Measurements from ENCODE around the gene PLN.

Gene PLN

DNA sequence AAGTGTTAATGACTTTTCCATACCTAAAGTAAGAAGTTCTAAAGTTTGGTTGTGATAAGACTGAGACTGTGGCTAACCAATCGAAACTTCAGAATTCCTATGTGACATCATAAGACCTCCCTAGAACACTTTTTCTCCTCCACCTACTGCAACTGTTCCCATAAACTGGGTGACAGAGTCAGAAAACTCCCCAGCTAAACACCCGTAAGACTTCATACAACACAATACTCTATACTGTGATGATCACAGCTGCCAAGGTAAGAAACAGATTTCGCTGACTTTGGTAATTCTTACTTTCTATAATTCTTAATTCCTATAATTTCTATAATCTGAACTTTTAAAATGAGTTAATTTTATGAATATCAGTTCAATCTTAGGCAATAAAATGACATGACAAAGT, at the start of gene PLN:
TSS of gene PLN (plus strand) at position 161 of the 400 bp plus-strand sequence. CDS start 10,626 bp downstream, outside the sequence.
- DNase-seq (ENCODE audit: low read depth) = no peak

DNA sequence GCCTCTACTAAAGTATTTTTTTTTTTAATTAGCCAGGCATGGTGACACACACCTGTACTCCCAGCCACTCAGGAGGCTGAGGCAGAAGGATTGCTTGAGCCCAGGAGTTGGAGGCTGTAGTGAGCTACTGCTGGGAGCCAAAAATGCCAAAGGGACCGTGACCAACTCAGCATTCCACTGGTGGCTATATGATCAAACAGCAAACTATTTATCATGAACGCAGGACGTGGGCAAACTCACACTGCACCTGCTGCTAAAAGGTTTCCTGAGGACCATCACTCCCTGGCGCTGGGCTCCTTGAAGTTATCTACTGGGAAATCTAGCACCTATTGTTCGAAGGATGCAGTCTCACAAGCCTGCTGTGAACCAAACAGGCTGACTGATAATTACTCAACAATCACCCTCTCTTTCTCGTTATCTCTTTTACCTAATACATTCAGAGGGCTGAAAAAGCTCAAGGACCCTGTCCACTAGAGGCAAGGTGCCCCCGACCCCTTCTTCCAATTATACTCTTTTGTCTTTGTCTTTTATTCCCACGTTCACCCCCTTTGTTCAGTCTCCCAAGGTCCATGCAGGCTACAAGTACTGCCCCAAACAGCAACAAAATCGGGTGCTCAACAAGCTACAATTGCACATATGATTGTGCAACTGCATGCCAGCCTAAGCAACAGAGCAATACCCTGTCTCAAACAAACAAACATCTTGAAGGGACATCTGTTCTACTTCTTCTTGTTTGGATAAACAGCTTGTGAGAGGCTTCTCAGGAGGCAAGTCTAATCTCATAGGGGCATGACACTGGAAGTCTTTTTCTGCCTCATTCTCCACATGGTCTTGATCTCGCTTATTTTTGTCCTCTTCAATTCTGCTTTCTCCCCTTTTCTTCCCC, 47.7 kb upstream of the PLN start:
- no peak for DNase-seq (ENCODE audit: low read depth)

DNA sequence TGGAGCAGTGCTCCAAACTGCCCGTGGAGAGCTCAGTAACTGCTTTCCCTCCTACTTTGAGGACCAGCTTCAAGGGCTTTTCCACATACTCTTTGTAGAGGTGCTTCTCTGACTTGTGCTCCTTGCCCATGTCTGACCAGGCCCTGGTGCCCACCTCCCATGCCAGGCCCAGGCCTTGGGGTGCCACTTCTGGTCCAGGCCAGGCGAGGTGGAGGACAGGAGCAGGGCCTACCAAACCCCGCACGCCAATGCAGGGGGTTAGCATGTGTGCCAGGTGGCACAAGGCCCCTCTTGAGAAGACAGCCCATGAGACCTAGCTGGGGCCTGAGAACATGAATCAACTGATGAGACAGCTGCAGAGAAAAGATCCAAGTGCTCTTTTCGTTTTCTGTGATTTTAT, 47.0 kb upstream of the PLN start:
- no peak for DNase-seq (ENCODE audit: low read depth)

- DNase-seq (ENCODE audit: low read depth) = no peak
These were observed 46.3 kb upstream of the PLN start for GRCh38 chr6:118501765-118502164.

GRCh38 chr6:118502169-118502568, 45.9 kb upstream of the PLN start:
- no peak for DNase-seq (ENCODE audit: low read depth)

DNA sequence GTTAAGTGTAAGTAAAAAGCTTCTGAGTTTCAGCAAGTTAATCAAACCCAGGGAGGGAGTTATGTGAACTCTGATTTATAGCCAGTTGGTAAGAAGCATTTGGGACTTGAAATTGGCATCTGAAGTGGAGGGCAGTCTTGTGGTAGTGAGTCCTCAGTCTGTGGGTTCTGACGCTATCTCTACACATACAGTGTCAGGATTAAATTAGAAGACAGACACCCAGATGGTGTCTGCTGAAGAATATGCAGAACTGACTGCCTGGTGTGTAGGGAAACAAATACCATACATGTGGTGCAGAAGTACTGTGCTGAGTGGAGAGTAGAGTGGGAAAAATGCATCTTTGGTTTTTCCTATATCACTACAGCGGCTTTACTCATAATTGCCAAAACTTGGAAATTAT, 43.5 kb upstream of the PLN start:
- no peak for DNase-seq (ENCODE audit: low read depth)

GRCh38 chr6:118505656-118506055, 42.4 kb upstream of the PLN start:
- no peak for DNase-seq (ENCODE audit: low read depth)

- DNase-seq (ENCODE audit: low read depth) = no peak
These were observed 41.9 kb upstream of the PLN start for GRCh38 chr6:118506071-118506638.

GRCh38 chr6:118507636-118508035, 40.5 kb upstream of the PLN start:
- DNase-seq (ENCODE audit: low read depth) = no peak

DNA sequence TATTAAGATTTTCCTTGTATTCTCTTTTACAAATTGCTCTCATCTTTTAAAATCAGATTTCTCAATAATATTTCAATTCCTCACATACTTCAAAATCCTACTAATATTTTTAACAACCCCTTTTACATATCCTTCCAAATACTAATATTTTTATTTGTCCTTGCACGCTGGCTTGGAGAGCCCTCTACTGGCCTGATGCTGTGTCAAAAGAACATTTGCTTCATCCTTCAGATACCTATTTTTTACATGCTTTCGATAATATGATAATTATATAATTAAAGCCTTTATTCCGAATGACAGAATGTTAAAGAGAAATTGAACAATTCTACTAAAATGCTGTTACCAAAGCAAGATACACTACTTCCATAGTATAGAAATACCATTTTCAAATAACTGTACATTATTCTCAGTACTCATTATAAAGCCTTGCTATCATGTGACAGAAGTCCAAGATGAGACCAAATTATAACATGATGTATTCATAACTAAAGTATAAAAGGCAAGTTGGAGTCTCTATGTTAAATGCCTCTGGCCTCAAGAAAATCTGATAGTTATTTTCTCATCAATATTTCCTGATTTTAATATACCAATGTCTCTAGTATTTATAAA, 39.0 kb upstream of the PLN start:
- DNase-seq (ENCODE audit: low read depth) = no peak

DNA sequence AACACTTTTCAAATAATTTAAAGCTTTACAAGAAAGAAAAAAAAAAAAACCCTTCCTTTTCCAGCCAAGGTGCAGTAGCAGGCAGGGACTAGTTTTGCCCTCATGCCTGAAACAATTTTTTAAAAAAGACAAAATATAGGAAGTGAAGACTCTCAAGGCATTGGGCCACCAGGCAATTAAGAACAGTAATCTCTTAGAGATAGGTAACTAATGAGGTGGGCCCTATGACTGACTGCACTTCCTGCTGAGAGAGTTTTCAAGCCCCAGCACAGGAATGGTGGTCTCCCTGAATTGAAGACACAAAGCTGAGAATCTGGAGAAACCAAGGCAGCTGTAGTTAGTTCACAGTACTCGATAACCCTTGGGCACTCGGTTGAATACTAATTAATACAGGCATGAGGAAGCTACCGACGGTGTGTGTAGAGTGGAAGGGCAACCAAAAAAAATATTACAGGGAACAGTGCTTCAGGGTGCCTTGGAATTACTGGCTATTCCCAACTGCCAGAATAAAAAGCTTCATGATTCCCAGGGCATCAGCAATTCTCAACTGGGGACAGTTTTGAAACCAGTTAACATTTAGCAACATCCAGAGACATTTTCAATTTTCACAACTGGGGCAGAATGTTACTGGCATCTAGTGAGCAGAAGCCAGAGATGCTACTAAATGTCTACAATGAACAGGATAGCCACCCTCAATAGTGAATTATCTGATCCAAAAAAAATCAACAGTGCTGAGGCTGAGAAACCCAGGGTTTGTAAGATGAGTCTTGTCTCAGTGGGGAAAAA, 36.0 kb upstream of the PLN start:
- no peak for DNase-seq (ENCODE audit: low read depth)

DNA sequence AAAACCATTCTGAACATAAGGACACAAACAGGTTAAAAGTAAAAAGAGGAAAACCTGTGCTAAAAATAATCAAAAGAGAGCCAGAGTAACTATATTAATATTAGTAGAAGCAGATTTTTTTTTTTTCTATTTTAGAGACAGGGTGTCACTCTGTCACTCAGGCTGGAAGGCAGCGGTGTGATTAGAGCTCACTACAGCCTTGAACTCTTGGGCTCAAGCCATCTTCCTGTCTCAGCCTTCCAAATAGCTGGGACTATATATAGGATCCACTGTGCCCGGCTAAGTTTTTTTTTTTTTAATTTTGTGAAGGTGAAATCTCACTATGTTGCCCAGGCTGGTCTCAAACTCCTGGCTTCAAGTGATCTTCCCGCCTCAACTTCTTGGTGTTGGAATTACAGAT, 33.4 kb upstream of the PLN start:
- no peak for DNase-seq (ENCODE audit: low read depth)

- no peak for DNase-seq (ENCODE audit: low read depth)
These were observed 25.7 kb upstream of the PLN start for GRCh38 chr6:118522422-118522821.

GRCh38 chr6:118523216-118523615, 24.9 kb upstream of the PLN start:
- no peak for DNase-seq (ENCODE audit: low read depth)

GRCh38 chr6:118524686-118525085, 23.4 kb upstream of the PLN start:
- no peak for DNase-seq (ENCODE audit: low read depth)

- no peak for DNase-seq (ENCODE audit: low read depth)
These were observed 21.9 kb upstream of the PLN start for GRCh38 chr6:118525913-118526780.

DNA sequence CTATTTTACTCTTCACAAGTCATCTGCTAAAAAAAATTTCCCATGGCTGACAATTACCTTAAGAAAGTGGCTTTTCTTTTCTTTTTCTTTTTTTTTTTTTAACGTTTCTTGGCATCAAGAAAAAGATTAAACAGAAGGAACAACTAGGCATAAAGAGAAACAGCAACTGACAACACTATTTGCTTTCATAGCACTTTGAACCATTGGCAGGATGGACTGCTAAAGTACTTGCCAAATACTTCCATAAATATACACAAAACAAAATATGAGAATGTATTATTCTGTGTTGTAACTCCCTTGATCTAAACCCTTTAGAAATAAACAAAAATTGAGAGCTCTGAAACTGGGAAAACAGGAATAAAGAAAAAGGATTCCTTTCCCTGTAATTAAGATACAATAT, 20.0 kb upstream of the PLN start:
- DNase-seq (ENCODE audit: low read depth) = no peak

DNA sequence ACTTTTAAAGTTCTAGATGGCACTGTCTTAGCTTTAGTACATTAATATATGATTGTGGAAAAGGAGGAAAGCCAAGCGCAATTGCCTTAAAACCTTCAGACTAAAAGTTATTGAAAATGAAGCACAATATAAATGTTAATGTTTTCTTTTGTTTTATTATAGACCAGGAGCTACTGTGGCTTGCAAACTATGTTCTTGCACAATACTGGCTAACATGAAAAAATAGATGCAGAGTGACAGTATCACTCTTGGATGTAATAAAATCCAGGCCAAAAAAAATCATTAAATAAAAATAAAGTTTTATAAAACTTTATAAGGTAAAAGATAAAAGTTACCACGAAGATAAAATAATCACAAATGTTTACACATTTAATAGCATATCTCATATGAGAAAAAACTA, 18.3 kb upstream of the PLN start:
- DNase-seq (ENCODE audit: low read depth) = no peak

- DNase-seq (ENCODE audit: low read depth) = no peak
These were observed 17.2 kb upstream of the PLN start for GRCh38 chr6:118530942-118531341.

GRCh38 chr6:118535176-118535844, 12.8 kb upstream of the PLN start:
- DNase-seq (ENCODE audit: low read depth) = no peak

DNA sequence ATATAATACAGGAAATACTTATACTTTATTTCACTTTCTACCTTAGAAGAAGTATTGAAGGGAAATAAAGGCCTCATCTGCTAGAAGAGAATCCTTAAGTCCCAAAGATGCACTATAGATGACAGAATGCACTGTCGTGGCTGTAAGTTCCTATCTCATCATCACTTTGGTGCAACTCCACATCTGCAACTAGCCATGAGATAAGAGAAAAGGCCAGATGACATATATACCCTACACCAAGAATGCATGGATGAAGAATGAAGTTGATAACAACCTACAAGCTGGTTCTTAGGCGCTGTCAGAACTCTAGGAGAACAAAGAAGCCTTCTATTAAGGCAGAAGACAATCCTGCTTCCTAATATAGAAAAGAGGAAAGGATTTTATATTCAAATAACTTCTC, 11.6 kb upstream of the PLN start:
- no peak for DNase-seq (ENCODE audit: low read depth)
